Measurements from ENCODE around the gene KCTD21.
"Not testable (repeated sequence)": the region's sequence is repeated elsewhere in the genome, so short reads cannot be mapped to it uniquely, and the experiment has no call there.

Gene KCTD21

GRCh38 chr11:78200061-78200460 is 11.6 kb upstream of the KCTD21 start:
- no peak for DNase-seq

DNA sequence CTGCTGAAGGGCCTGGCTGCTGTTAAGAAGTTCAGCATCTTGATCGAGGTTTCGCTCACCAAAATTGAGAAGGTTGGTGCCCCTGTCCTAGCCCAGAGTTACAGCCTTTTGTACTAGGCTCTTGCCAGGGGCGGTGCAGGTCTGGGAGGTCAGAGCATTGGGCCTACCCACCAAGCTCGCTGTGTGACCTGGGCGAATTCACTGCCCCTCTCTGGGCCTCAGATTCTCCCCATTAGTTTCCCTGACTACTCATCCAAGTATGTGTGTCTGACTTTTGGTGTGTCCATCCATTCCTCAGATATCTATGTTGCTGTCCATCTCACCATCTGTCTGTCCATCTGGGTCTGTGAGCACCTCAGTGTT is 11.2 kb upstream of the KCTD21 start:
- no peak for DNase-seq

GRCh38 chr11:78199015-78199652 is 10.7 kb upstream of the KCTD21 start:
- no peak for DNase-seq

GRCh38 chr11:78197816-78198215 is 9.4 kb upstream of the KCTD21 start:
- no peak for DNase-seq

GRCh38 chr11:78196661-78197091 is 8.2 kb upstream of the KCTD21 start:
- DNase-seq, result no peak

DNA sequence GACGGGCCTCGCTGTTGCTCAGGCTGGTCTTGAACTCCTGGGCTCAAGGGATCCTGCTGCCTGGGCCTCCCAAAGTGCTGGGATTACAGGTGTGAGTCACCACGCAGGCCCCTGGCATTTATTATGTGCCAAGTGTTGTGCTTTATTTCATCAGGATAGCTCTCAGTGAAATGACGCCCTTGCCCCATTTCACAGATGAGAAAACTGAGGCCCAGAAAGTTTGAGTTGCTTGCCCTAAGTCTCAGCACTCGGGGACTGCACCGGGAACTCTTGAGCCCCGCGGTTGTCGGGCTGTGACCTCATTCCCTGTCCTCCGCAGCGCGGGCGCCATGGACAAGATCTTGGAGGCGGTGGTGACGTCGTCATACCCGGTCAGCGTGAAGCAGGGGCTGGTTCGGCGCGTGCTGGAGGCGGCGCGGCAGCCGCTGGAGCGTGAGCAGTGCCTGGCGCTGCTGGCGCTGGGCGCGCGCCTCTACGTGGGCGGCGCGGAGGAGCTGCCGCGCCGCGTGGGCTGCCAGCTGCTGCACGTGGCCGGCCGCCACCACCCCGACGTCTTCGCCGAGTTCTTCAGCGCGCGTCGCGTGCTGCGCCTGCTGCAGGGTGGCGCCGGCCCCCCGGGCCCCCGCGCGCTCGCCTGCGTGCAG is 7.6 kb upstream of the KCTD21 start:
- DNase-seq, result no peak

DNA sequence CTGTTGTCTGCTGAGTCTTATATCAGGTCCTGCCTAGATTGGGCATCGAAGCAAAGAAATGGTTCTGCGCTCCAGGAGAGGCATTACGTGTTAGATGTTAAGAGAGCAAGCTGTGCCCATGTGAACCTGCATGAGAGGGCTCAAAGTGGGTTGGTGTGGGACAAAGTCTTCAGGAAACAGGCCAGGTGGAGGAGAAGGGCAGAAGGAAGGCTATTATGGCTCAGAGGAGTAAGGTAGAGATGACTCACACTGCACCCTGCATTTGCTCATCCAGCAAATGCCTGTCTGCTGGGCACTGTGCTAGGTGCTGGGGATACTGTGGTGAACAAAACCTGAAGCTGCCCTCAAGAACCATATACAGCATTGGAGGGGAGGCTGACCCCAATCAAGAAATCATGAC is 6.1 kb upstream of the KCTD21 start:
- DNase-seq, result no peak

GRCh38 chr11:78193806-78194205 is 5.4 kb upstream of the KCTD21 start:
- no peak for DNase-seq

DNA sequence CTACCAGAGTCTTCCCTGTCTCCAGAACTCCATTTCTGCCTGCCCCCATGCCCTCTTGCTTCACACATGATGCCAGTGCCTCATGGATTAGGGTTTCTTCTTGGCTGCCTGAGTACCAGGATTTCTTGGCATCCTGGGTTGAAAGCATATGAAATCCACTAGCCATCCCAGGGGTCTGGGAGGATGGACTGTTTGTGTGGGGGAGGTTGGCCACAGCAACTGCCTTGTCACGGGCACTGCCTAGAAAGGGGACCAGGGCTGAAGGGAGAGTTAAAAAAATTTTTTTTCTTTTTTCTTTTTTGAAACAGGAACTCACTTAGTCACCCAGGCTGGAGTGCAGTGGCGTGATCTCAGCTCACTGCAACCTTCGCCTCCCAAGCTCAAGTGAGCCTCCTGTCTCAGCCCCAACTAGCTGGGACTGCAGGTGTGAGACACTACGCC is 4.5 kb upstream of the KCTD21 start:
- no peak for DNase-seq

DNA sequence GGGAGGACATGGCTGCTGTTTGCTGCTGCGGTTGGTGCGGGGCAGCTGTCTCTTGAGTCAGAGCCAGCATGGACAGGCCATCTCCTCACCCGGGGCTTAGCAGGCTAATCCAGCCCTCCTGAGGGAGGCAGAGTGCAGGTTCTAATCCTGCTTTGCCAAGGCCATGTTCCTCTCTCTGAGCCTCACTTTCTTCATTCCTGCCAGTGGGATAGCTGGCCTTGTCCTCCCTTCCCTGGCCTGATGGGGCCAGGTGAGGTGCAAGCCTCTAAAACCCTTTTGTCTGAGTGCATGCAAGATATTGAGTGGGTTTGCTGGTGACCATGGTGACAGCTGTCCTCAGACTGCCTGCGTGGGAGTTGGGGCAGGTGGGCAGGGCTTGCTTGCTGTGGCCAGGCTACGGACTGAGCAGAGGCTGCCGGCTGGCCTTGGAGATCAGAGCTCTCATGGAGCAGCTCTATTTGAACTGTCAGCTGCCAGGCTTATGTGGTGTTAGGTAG is 3.8 kb upstream of the KCTD21 start:
- DNase-seq, result no peak

GRCh38 chr11:78190871-78191538 is 2.6 kb upstream of the KCTD21 start:
- DNase-seq, result no peak

GRCh38 chr11:78190374-78190773 is 1.9 kb upstream of the KCTD21 start:
- DNase-seq, result no peak

DNA sequence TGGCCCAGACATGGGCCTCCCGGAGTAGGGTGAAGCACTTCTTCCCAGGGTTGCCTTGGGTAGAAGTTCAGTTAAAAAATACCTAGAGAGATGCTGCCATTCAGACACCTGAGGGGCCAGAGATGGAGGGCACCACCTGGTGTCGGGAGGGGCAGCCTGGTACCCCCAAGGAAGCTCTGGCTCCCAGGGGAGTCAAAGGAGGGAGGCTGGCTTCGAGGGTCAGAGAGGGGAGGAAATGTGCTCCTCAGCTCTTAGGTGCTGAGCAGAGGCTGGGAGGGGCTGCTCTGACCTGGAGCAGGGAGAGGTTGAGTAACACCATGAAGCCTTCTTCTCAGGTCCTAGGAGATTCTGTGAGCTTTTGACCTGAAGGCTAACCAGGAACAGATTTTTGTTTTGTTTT is 1.4 kb upstream of the KCTD21 start:
- DNase-seq, result no peak

DNA sequence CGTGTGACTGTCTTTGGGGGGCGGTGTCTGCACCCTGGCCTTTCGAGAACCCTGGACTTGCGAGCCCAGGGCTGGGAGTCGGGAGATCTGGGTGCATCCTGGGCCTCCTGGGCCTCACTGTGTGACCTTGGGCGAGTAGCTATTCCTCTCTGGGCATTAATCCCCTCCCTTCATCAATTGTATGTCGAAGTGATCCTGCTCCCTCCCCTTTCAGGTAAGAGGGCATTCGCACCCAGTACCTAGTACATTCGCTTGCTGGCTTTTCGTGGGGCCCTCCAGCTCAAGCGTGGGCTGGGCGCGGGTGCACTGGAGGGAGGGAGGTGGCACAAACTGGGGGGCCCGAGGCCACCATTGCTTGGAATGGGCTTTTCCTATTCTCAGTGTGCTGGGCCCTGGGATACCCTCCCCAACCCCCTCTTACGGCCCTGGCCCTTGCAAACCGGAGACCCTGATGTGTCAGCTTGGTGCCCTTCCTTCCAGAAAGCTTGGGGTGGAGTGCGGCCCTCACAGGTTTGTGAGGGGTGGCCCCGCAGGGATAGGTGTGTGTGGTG is 823 bp upstream of the KCTD21 start:
- no peak for DNase-seq

DNA sequence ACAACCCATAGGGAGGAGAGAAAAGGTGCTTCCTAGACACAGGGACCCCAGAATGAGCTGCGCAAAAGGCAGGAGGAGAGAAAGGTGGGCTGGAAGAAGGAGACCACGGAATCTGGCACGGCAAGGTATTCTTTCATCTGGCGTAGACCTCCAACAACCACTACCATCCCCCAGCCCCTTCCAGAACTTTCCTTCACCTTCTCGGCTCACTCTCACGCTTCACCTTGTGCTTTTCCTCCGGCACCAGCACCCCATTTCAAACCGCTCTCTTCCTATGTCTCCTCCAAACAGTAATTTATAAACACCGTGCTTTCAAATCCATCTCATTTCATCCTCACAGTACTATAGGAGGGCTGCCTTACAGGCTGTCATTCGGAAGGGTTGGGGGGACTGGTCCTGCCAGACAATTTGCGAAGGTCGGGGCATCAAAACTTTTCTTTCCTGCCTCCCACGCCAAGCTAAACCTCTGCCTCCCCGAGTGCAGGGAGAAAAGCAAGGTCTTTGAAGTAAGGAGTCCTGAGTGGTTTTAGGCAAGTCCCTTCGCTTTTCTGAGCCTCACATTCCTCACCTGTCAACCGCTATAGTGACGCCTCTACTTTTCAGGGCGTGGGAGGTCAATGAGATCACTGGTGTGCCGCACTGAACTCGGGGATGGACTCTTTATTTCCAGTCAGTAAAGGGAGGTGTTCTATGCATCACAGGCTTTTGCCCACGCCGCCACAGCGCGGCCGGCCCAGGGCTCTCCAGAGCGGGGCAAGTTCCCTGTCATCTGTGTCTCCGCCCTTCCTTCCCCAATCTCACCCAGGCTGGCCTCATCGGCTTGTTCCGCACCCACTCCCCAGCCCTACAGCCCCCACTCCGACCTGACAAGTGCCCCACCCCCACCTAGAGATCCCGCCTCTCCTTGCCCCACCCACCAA is 800 bp downstream of the KCTD21 start:
- DNase-seq, result no peak

GRCh38 chr11:78181185-78181584 is 7.2 kb downstream of the KCTD21 start:
- no peak for DNase-seq

DNA sequence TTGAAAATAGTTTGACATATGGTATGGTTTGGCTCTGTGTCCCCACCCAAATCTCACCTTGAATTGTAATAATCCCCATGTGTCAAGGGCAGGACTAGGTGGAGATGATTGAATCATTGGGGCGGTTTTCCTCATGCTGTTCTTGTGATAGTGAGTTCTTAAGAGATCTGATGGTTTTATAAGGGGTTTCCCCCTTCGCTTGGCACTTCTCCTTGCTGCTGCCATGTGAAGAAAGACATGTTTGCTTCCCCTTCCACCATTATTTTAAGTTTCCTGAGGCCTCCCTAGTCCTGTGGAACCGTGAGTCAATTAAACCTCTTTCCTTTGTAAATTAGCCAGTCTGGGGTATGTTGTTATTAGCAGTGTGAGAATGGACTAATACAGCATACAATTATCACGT is 7.7 kb downstream of the KCTD21 start:
- no peak for DNase-seq

DNA sequence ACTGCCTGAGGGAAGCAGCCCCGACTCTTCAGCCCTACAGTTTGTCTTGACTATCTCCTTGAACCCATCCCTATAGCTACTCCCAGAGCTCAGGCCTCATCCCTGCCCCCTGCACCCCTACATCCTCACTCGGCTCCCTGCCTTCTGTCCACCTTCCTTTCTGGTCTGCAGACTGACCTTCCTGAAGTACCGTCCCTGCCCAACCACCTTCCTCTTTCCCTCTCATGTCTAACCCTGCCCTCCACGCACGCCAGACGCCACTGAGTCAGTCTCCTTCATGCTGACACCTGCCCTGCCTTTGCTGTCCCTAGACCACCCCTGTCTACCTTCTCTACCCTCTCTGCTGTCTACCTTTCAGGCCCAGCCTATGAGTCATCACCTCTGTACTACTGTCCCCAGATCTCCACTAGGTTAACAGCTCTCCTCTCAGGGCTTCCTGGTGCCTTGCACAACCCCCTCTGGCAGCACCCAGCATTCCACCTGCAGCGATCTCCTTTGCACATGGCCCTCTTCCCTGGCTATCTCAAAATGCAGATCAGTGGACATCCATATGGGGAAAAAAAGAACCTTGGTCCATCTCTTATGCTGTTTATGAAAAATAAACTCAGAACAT is 8.9 kb downstream of the KCTD21 start:
- DNase-seq, result no peak

DNA sequence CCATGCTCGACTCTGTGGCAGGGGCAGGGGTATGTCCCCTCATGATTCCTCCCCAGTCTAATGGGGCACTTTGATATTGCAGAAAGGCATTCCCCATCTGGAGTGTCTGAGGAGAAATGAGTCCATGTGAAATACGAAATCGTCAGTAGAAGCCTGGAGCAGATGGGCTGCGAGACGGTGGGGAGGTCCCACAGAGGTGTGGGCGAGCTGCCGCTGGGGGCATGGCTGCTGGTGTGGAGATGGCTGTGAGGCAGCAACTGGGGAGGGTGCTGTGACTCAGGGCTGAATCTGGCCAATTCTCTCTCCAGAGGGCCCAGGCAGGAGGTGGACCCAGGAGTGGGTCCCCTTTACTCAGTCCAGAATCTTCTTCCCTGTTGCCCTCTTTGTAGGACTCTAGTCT is 11.2 kb downstream of the KCTD21 start:
- no peak for DNase-seq

GRCh38 chr11:78176605-78177141 is 11.8 kb downstream of the KCTD21 start:
- DNase-seq, result no peak

- not testable (repeated sequence) for DNase-seq
Measured at GRCh38 chr11:78175862-78176261, 12.6 kb downstream of the KCTD21 start.

GRCh38 chr11:78171951-78172350 is 16.5 kb downstream of the KCTD21 start:
- DNase-seq, result no peak
